ENCODE measurements around the gene ADRM1. TPM values are rescaled to one million over a fixed set of nuclear protein-coding genes. Genes with fewer than 3 reads are reported as not detected.

The ADRM1 gene
- total RNA-seq, result 152 and 171 TPM in 2 replicates

- peak within 1 kb of the TSS; percentile 93 for H3K4me3 Mint-ChIP-seq (ENCODE audit: low read depth)
- intact Hi-C loops (cut with micrococcal nuclease), result loop anchor here (1.0 to 5.0 kb wide), 10 partner anchors 64 to 490 kb away; partner anchors contain the start of genes LSM14B, OSBPL2, PSMA7 and SS18L1
- H3K9me3 Mint-ChIP-seq, result no peaks in the 10 kb centered on the region
Measured at GRCh38 chr20:62302341-62303061, at the start of gene ADRM1. Gene ADRM1 (plus strand): TSS chr20:62302997. CDS start chr20:62303569, 572 bp downstream.

GRCh38 chr20:62253398-62253797 is 49.4 kb upstream of the ADRM1 start:
- Mint-ChIP-seq H3K4me3 (ENCODE audit: low read depth) (no peak overlapping the region), H3K27me3 (ENCODE audit: low read depth) (no peaks in the 10 kb centered on the region)

More at GRCh38 chr20:62302341-62303061, at the start of gene ADRM1:
- peak within 1 kb of the TSS; percentile 99 for H3K27ac Mint-ChIP-seq
- H3K27me3 Mint-ChIP-seq (ENCODE audit: low read depth), result no peaks in the 10 kb centered on the region
- H3K4me1 Mint-ChIP-seq (ENCODE audit: low read depth), result peaks cover 13% of the 10 kb centered on the region
- peak; percentile 96 for DNase-seq (ENCODE audit: low spot score)
- peaks cover 28% of the 10 kb centered on the region for H3K36me3 Mint-ChIP-seq (ENCODE audit: low read depth)

DNA sequence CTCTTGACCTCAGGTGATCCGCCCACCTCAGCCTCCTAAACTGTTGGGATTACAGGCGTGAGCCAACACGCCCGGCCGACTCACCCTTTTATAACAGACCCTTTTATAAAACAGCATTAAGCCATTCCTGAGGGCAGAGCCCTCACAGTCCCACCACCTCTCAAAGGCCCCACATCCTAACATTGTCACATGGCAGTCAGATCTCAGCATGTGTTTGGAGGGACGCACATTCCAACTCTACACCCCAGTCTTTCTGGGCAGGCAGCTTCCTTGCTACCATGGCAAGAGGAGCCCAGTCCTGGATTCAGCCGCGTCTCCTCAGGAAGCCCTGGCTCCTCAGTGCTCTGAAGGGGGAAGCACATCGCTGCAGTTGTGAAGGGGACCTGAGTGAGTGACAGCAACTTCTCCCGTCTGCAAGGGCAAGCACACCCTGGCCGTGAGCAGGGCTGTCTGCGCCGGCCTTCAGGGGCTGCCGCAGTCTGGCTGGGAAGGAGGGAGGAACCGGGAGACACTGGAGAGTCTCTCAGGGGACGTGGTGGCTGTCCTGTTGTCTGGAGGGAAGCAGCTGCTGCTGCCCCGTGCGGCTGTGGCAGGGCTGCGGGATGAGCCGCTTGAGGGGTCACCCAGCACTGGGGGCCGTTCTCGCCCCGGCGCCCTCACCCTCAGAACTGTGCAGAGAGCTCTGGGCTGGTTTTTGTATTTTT is 48.6 kb upstream of the ADRM1 start:
- Mint-ChIP-seq H3K4me1 (ENCODE audit: low read depth) (peaks cover 1% of the 10 kb centered on the region), H3K4me3 (ENCODE audit: low read depth) (no peak overlapping the region), H3K9me3 (no peaks in the 10 kb centered on the region), H3K36me3 (ENCODE audit: low read depth) (peaks cover 2% of the 10 kb centered on the region), H3K27ac (no peak overlapping the region), H3K27me3 (ENCODE audit: low read depth) (no peaks in the 10 kb centered on the region)
- DNase-seq (ENCODE audit: low spot score), result no peak
- intact Hi-C loops (cut with micrococcal nuclease), result no loop called here

More at GRCh38 chr20:62253398-62253797, 49.4 kb upstream of the ADRM1 start:
- DNase-seq (ENCODE audit: low spot score), result no peak
- Mint-ChIP-seq H3K4me1 (ENCODE audit: low read depth) (peaks cover 1% of the 10 kb centered on the region), H3K36me3 (ENCODE audit: low read depth) (peaks cover 2% of the 10 kb centered on the region), H3K9me3 (no peaks in the 10 kb centered on the region), H3K27ac (no peak overlapping the region)
- intact Hi-C loops (cut with micrococcal nuclease), result no loop called here

DNA sequence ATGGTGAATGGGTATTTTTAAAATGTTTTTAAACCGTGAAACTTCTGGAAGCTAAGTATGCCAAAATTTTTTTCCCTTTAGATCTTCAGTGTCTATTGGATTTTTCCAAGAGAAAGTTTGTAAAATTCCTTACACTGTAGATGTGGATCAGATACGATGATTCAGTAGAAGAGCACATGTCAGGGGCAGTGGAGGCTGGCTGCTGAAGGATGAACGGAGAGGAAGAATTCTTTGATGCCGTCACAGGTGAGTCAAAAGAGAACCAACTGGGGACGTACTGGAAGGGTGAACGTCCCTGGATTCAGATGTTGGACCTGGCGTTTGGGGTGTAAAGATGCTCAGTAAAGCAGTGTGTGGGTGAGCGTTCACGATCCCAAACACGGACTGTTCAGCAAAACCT is 46.8 kb upstream of the ADRM1 start:
- Mint-ChIP-seq H3K4me3 (ENCODE audit: low read depth) (no peak overlapping the region), H3K27me3 (ENCODE audit: low read depth) (no peaks in the 10 kb centered on the region), H3K27ac (no peak overlapping the region), H3K36me3 (ENCODE audit: low read depth) (peaks cover 2% of the 10 kb centered on the region), H3K4me1 (ENCODE audit: low read depth) (peaks cover 1% of the 10 kb centered on the region), H3K9me3 (no peaks in the 10 kb centered on the region)
- DNase-seq (ENCODE audit: low spot score), result no peak
- intact Hi-C loops (cut with micrococcal nuclease), result no loop called here

DNA sequence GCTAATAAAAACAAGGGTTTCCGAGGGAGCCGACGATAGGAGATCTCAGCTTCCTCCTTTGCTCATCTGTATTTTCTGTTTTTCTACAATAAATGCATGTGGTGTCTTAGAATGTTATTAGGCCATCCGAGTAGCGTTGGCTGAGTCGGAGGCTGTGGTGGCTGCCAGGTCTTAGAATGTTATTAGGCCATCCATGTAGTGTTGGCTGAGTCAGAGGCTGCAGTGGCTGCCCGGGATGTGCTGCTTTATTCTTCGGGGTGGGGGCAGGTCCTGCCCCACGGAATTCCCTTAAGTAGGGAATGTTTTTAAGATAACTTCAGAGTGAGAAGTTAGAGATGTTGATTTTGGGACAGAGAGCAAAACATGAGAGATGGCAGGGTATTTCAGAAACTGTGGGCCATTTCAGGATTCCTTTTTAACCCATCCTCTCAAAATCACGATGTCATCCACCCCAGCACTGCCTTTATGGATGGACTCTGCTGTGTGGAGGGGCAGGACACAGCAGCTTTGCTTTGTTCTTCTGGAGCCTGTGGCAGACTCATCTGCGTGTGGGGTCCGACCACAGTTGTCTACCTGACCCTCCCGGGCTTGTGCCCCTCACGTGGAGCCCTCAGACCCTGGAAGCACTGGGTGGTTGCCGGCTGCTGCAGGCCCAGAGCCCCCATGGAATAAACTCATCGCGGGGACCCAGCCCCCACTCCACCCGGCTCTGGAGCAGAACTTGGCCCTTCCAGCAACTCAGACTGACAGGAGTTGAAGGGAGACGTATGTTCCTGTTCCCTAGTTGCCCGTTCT is 44.1 kb upstream of the ADRM1 start:
- H3K27me3 Mint-ChIP-seq (ENCODE audit: low read depth), result no peaks in the 10 kb centered on the region
- H3K4me3 Mint-ChIP-seq (ENCODE audit: low read depth), result no peak overlapping the region
- intact Hi-C loops (cut with micrococcal nuclease), result no loop called here
- no peaks in the 10 kb centered on the region for H3K9me3 Mint-ChIP-seq
- H3K36me3 Mint-ChIP-seq (ENCODE audit: low read depth), result peaks cover 11% of the 10 kb centered on the region
- DNase-seq (ENCODE audit: low spot score), result no peak
- no peak overlapping the region for H3K27ac Mint-ChIP-seq
- H3K4me1 Mint-ChIP-seq (ENCODE audit: low read depth), result peaks cover 1% of the 10 kb centered on the region

DNA sequence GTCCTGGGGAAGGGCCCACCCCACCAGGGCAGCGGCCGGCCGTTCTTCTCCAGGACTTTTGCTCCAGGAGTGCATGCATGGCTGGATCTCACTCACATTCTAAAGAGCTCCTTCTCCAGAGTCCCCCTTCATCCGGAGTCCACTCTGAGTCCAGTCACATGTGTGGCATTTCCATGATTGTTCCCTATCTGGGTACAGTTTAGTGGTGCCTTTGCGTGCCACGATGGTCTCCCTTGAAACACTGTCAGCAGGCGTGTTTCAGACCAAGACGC is 43.6 kb upstream of the ADRM1 start:
- no peak for DNase-seq (ENCODE audit: low spot score)
- Mint-ChIP-seq H3K36me3 (ENCODE audit: low read depth) (peaks cover 11% of the 10 kb centered on the region), H3K4me3 (ENCODE audit: low read depth) (no peak overlapping the region), H3K27ac (no peak overlapping the region), H3K9me3 (no peaks in the 10 kb centered on the region), H3K27me3 (ENCODE audit: low read depth) (no peaks in the 10 kb centered on the region), H3K4me1 (ENCODE audit: low read depth) (peaks cover 1% of the 10 kb centered on the region)
- intact Hi-C loops (cut with micrococcal nuclease), result no loop called here

DNA sequence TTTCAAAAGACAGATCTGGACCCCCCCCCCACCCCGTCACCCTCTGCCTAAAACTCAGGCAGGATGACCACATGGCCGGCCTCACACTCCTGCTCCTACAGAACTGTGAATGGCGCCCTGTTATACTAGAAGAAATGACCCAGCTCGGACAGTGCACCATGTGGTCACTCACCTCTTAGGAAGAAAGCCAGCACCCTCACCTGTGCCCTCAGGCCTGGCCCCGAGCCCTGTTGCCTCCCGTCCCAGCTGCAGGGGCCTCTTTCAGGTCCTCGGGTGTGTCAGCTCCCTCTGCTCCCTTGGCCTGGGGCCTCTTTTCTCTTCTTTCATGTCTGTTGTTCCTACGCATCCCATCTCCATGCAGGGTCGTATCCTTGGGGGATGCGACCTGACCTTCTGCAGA is 40.7 kb upstream of the ADRM1 start:
- no peaks in the 10 kb centered on the region for H3K27me3 Mint-ChIP-seq (ENCODE audit: low read depth)

DNA sequence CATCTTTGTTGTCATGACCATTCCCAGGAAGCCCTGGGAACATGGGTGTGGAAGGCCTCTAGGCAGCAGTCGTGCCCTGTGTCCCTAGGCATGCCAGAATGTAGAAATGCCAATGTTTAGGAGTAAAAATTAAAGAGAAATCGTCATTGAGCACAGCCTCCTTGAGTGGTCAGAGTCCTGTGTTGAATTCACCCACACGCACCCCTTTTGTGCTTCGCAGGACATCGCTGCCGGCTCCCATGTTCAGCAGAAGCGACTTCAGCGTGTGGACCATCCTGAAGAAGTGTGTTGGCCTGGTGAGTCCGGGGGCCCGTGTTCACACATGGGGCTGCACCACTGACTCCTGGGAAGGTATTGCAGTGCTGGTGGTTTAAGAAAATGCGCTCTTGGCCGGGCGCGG is 39.4 kb upstream of the ADRM1 start:
- H3K27me3 Mint-ChIP-seq (ENCODE audit: low read depth), result no peaks in the 10 kb centered on the region

More for the DNA sequence above, 40.7 kb upstream of the ADRM1 start:
- intact Hi-C loops (cut with micrococcal nuclease), result no loop called here
- Mint-ChIP-seq H3K36me3 (ENCODE audit: low read depth) (peaks cover 23% of the 10 kb centered on the region), H3K9me3 (no peaks in the 10 kb centered on the region), H3K4me1 (ENCODE audit: low read depth) (no peaks in the 10 kb centered on the region), H3K27ac (no peak overlapping the region), H3K4me3 (ENCODE audit: low read depth) (no peak overlapping the region)
- no peak for DNase-seq (ENCODE audit: low spot score)

GRCh38 chr20:62265365-62265764 is 37.4 kb upstream of the ADRM1 start:
- H3K9me3 Mint-ChIP-seq, result no peaks in the 10 kb centered on the region
- H3K27me3 Mint-ChIP-seq (ENCODE audit: low read depth), result no peaks in the 10 kb centered on the region
- no peaks in the 10 kb centered on the region for H3K4me1 Mint-ChIP-seq (ENCODE audit: low read depth)
- H3K27ac Mint-ChIP-seq, result no peak overlapping the region
- peaks cover 23% of the 10 kb centered on the region for H3K36me3 Mint-ChIP-seq (ENCODE audit: low read depth)
- intact Hi-C loops (cut with micrococcal nuclease), result no loop called here
- no peak for DNase-seq (ENCODE audit: low spot score)
- H3K4me3 Mint-ChIP-seq (ENCODE audit: low read depth), result no peak overlapping the region

More for the DNA sequence above, 39.4 kb upstream of the ADRM1 start:
- H3K9me3 Mint-ChIP-seq, result no peaks in the 10 kb centered on the region
- H3K4me3 Mint-ChIP-seq (ENCODE audit: low read depth), result no peak overlapping the region
- DNase-seq (ENCODE audit: low spot score), result no peak
- intact Hi-C loops (cut with micrococcal nuclease), result no loop called here
- no peaks in the 10 kb centered on the region for H3K4me1 Mint-ChIP-seq (ENCODE audit: low read depth)
- H3K36me3 Mint-ChIP-seq (ENCODE audit: low read depth), result peaks cover 23% of the 10 kb centered on the region
- H3K27ac Mint-ChIP-seq, result no peak overlapping the region

DNA sequence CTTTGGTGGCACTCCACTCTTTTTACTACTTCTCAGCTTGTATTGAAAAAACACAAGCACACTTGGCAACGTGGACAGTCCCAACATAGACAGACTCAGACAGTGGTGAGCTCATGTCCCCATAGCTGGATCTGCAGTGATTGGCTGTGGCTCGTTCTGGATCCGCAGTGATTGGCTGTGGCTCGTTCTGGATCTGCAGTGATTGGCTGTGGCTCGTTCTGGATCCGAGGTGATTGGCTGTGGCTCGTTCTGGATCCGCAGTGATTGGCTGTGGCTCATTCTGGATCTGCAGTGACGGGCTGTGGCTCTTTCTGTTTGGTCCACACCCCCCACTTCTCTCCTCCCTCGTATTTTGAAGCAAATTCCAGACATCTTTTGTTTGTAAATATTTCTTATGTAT is 36.5 kb upstream of the ADRM1 start:
- intact Hi-C loops (cut with micrococcal nuclease), result no loop called here
- no peak for DNase-seq (ENCODE audit: low spot score)
- H3K27me3 Mint-ChIP-seq (ENCODE audit: low read depth), result no peaks in the 10 kb centered on the region
- no peaks in the 10 kb centered on the region for H3K9me3 Mint-ChIP-seq
- H3K4me1 Mint-ChIP-seq (ENCODE audit: low read depth), result no peaks in the 10 kb centered on the region
- H3K36me3 Mint-ChIP-seq (ENCODE audit: low read depth), result peaks cover 23% of the 10 kb centered on the region
- no peak overlapping the region for H3K4me3 Mint-ChIP-seq (ENCODE audit: low read depth)
- no peak overlapping the region for H3K27ac Mint-ChIP-seq

DNA sequence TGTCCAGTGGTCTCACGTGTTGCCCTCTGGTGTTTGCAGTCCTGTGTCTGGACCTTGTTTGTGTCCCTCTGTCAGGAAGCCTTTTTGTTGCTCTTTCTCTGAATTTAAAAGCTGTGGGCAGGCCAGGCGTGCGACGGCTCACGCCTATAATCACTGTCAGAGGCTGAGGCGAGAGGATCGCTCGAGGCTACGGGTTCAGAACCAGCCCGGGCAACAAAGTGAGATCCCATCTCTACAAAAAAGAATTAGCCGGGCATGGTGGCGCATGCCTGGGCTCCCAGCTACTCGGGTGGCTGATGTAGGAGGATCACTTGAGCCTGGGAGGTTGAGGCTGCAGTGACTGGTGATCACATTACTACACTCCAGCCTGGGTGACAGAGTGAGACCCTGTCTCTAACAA is 35.9 kb upstream of the ADRM1 start:
- H3K36me3 Mint-ChIP-seq (ENCODE audit: low read depth), result peaks cover 19% of the 10 kb centered on the region
- no peaks in the 10 kb centered on the region for H3K27me3 Mint-ChIP-seq (ENCODE audit: low read depth)
- no peak for DNase-seq (ENCODE audit: low spot score)
- H3K4me1 Mint-ChIP-seq (ENCODE audit: low read depth), result no peaks in the 10 kb centered on the region
- no peak overlapping the region for H3K4me3 Mint-ChIP-seq (ENCODE audit: low read depth)
- H3K9me3 Mint-ChIP-seq, result no peaks in the 10 kb centered on the region
- H3K27ac Mint-ChIP-seq, result no peak overlapping the region
- intact Hi-C loops (cut with micrococcal nuclease), result no loop called here

DNA sequence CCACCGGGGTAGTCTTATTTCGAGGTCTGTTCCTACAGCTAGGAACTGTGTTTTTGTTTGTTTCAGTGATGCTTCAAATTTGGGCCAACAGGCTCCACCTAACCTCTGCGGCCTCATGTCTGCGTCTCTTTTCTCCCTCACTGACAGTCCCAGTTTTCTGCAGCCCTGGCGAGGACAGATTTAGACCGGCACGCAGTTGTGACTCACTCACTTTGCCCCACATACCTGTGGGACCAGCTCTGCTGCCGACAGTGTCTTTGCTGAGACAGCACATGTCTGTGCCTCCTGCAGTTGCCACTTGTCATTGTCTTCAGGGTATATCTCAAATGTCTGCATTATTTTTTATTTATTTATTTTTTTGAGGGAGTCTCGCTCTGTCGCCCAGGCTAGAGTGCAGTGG is 35.3 kb upstream of the ADRM1 start:
- Mint-ChIP-seq H3K27me3 (ENCODE audit: low read depth) (no peaks in the 10 kb centered on the region), H3K9me3 (no peaks in the 10 kb centered on the region), H3K4me3 (ENCODE audit: low read depth) (no peak overlapping the region), H3K36me3 (ENCODE audit: low read depth) (peaks cover 19% of the 10 kb centered on the region), H3K27ac (no peak overlapping the region), H3K4me1 (ENCODE audit: low read depth) (no peaks in the 10 kb centered on the region)
- intact Hi-C loops (cut with micrococcal nuclease), result no loop called here
- DNase-seq (ENCODE audit: low spot score), result no peak
